ENCODE results near the gene ASTN2. TPM values are rescaled to one million over a fixed set of nuclear protein-coding genes. Genes with fewer than 3 reads are reported as not detected.

ASTN2 gene
- total and polyA plus RNA-seq, 9 of the 15 experiments (the other 6 are each of a cell fraction or from before 2014, with no cell fraction given) = 0.56 to 3.5 (median 1.9) TPM

DNA sequence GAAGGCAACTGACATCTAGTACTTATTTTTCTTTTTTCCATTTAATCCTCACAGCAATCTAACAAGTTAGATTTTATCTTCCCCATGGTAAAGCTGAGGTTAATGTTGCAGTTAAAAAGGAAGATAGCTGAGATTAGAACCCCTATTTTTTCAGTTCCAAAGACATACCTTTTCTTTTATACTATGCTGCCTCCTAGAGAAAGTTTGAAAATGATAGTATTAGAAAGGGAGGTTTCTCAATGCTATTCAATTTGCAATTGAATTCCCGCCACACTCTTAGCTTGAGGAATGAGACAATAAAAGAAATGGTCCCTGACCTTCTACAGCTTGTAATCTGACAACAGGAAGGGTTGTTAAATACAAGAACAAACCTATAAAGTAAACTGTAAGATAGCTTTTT is 923.6 kb downstream of the ASTN2 start (continued):
- TF ChIP-seq GABPB2 (CRISPR knock-in tag; conservative IDR thresholded peaks at IDR 0.05) = no peak
- no peak for TF ChIP-seq COPS2 (conservative IDR thresholded peaks at IDR 0.05)
- TF ChIP-seq, protein P1, sequence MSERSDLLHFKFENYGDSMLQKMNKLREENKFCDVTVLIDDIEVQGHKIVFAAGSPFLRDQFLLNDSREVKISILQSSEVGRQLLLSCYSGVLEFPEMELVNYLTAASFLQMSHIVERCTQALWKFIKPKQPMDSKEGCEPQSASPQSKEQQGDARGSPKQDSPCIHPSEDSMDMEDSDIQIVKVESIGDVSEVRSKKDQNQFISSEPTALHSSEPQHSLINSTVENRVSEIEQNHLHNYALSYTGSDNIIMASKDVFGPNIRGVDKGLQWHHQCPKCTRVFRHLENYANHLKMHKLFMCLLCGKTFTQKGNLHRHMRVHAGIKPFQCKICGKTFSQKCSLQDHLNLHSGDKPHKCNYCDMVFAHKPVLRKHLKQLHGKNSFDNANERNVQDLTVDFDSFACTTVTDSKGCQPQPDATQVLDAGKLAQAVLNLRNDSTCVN (CRISPR knock-in tag; IDR thresholded peaks at IDR 0.05) = no peak
- TF ChIP-seq ZNF224 (CRISPR knock-in tag; IDR thresholded peaks at IDR 0.05) = no peak
- TF ChIP-seq RCOR1 (IDR thresholded peaks at IDR 0.05; ENCODE audit: borderline replicate concordance in 1 of 2, low read depth in 2 of 2, low read length in 2 of 2) = 0 out of 4 replicates have a peak, but pooled peaks of 1 of the 2 experiments have one; percentile 10
- TF ChIP-seq U2AF1 (optimal IDR thresholded peaks at IDR 0.05; ENCODE audit: low read depth, low read length) = no peak
- TF ChIP-seq RBBP5 (IDR thresholded peaks at IDR 0.05; ENCODE audit: borderline replicate concordance, insufficient read depth, low read length, poor library complexity, severe bottlenecking) = no peak
- peak; percentile 5; the same call in 1 of the 2 replicates for TF ChIP-seq EP300 (IDR thresholded peaks at IDR 0.05; ENCODE audit: low read length)
- no peak for TF ChIP-seq ZNF589 (CRISPR knock-in tag; IDR thresholded peaks at IDR 0.05; ENCODE audit: low read depth)
- TF ChIP-seq ZFPM2 (CRISPR knock-in tag; IDR thresholded peaks at IDR 0.05) = peak; percentile 45; the same call in 1 of the 2 replicates
- no peak for TF ChIP-seq NELFE (IDR thresholded peaks at IDR 0.05; ENCODE audit: insufficient read depth, insufficient read length)
- TF ChIP-seq ZNF444 (CRISPR knock-in tag; IDR thresholded peaks at IDR 0.05) = no peak
- no peak for TF ChIP-seq TCF7 (IDR thresholded peaks at IDR 0.05; ENCODE audit: borderline replicate concordance)
- TF ChIP-seq ARNT (IDR thresholded peaks at IDR 0.05) = peak in 1 of 2 experiments; percentile 60; a peak in 1 of 4 replicates
- TF ChIP-seq ZNF644 (tag; IDR thresholded peaks at IDR 0.05; ENCODE audit: low read depth) = no peak
- TF ChIP-seq TBL1XR1 (IDR thresholded peaks at IDR 0.05; ENCODE audit: low read length in 2 of 2) = 0 out of 4 replicates have a peak, but pooled peaks of 1 of the 2 experiments have one; percentile 17
- no peak for TF ChIP-seq IRF2 (CRISPR knock-in tag; IDR thresholded peaks at IDR 0.05)
- TF ChIP-seq MYNN (IDR thresholded peaks at IDR 0.05) = no peak
- TF ChIP-seq MYNN (CRISPR knock-in tag; IDR thresholded peaks at IDR 0.05) = no peak
- TF ChIP-seq JUND (IDR thresholded peaks at IDR 0.05; ENCODE audit: borderline replicate concordance, low read depth, low read length) = no peak
- no peak for TF ChIP-seq JUND (tag; IDR thresholded peaks at IDR 0.05; ENCODE audit: borderline replicate concordance, low read depth, low read length)
- TF ChIP-seq, protein P2, sequence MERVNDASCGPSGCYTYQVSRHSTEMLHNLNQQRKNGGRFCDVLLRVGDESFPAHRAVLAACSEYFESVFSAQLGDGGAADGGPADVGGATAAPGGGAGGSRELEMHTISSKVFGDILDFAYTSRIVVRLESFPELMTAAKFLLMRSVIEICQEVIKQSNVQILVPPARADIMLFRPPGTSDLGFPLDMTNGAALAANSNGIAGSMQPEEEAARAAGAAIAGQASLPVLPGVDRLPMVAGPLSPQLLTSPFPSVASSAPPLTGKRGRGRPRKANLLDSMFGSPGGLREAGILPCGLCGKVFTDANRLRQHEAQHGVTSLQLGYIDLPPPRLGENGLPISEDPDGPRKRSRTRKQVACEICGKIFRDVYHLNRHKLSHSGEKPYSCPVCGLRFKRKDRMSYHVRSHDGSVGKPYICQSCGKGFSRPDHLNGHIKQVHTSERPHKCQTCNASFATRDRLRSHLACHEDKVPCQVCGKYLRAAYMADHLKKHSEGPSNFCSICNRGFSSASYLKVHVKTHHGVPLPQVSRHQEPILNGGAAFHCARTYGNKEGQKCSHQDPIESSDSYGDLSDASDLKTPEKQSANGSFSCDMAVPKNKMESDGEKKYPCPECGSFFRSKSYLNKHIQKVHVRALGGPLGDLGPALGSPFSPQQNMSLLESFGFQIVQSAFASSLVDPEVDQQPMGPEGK (CRISPR knock-in tag; IDR thresholded peaks at IDR 0.05; ENCODE audit: borderline replicate concordance) = no peak
- no peak for TF ChIP-seq TARDBP (IDR thresholded peaks at IDR 0.05)
- TF ChIP-seq CBX1 (IDR thresholded peaks at IDR 0.05; ENCODE audit: low read depth) = no peak
- no peak for TF ChIP-seq BRF1 (IDR thresholded peaks at IDR 0.05; ENCODE audit: borderline replicate concordance, extremely low read depth, insufficient read length)
- peak; percentile 89 to 93 for TF ChIP-seq RAD21 (CRISPR knock-in tag; conservative IDR thresholded peaks at IDR 0.05 in 1 of 2, IDR thresholded peaks at IDR 0.05 in 1 of 2)
- TF ChIP-seq SMAD3 (CRISPR knock-in tag; conservative IDR thresholded peaks at IDR 0.05) = 0 out of 2 replicates have a peak, but pooled peaks have one; percentile 38
- TF ChIP-seq ZNF79 (CRISPR knock-in tag; IDR thresholded peaks at IDR 0.05; ENCODE audit: low read depth) = no peak
- TF ChIP-seq ZNF175 (CRISPR knock-in tag; IDR thresholded peaks at IDR 0.05; ENCODE audit: low read depth) = no peak

Measured in K562 (cell line).